HG03521 (cell line): ENCODE data around the gene MED12L.

Experiments
- ATAC-seq: cut with Tn5 transposase; IDR thresholded peaks from one replicate; pipeline ENCODE4 v1.9.1; 2021; ENCODE audit warnings: mild to moderate bottlenecking, moderate library complexity; ENCODE audit not compliant: unreplicated experiment

The MED12L gene

DNA sequence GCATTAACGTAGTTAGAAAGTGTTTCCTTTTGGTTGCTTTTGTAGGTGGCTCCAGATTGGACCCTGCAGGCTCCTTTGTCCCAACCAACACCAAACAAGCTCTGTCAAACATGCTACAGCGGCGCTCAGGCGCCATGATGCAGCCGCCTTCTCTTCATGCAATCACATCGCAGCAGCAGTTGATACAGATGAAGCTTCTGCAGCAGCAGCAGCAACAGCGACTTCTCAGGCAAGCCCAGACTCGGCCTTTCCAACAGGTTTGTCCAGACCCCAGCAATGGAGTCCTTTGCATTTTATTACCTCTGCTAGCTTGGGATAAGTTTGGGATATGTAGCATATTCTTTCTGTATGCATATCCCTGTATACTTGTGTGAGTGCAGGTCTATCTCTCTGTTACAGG is 309.1 kb downstream of the MED12L start:
- no peak for ATAC-seq

DNA sequence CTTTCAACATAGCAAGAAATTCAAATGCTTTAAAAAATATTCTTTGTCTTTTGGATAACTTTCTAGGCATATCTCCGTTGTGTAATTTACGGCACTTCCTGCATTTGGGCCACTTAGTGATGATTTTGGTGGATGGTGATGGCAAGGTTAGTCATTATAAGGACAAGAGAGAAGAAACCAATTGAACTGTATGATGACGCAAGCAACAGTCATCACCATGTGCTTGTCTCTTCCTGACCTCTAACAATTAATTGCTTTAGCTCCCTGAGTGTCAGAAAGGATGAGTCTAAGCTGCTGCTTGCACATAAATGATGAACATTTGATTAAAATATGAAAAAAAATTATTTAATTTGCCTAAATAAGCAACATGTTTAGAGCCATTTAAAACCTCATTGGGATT is 310.3 kb downstream of the MED12L start:
- ATAC-seq: no peak

DNA sequence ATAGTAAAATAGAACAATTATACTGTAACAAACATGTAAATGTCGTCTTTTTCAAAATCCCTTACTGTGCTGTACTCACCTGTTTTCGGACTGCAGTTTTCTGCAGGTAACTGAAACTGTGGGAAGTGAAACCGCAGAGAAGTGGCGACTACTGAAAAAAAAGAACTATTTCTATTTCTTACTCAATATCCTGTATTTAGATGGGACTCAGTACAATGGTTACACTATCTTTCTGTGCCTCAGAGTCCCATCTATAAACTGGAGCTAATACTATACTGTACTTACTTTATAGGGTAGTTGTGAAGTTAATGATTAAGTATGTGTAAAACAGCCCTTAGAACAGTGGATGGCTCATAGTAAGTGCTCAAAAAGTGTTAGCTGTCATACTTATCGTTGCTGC is 313.4 kb downstream of the MED12L start:
- no peak for ATAC-seq

DNA sequence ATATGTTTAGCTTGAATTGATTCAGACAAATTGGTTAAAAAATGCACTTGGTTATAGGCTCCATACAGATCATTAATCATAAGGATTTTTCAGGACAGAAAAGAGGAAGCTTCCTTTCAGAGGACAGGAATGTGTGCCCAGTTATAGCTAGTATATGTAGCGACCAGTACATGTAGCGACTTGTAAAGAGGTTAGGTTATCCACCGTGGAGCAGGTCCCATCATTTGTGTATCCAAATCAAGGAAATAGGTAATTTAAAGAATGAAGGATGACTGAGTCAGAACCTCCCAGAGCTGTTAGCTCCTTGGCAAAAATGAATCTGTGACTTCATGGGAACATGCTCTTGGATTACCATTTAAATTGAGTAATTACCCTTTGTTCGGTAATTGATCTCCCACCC is 314.9 kb downstream of the MED12L start:
- ATAC-seq: no peak

DNA sequence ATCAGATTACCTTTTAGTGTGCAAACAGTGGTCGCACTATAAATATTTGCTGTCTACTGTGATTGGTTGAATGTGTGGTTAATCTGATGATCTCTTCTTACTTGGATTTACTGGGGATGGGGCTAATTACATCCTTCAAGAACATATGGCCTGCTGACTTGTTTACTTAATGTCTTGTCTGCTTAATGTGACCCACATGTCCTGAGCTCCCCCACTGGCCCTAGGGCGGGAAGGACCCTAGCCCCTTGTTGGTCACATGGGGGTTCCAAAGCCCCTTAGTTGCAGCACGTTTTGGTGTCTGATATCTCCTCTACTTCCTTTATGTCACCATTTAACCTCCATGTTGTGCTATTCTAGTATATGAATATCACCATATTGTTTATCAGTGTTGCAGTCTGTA is 316.9 kb downstream of the MED12L start:
- ATAC-seq: no peak

DNA sequence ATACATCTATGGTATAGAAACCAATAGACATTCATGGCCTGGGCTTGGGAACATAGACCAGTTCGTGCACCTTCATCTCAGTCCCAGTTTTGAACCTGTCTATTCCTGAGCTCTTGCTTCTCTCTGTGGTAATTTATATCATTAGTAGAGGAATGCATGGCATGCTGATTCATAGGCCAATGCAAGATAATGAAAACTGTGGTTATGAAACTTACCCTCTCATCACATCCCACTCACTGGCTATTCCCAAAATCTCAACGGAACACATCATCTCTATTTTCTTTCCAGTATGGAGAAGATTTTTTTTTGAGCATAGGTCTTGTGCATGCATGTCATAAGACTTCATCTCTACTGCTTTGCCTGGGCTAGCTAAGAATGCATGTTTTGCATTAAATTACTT is 317.8 kb downstream of the MED12L start:
- no peak for ATAC-seq

DNA sequence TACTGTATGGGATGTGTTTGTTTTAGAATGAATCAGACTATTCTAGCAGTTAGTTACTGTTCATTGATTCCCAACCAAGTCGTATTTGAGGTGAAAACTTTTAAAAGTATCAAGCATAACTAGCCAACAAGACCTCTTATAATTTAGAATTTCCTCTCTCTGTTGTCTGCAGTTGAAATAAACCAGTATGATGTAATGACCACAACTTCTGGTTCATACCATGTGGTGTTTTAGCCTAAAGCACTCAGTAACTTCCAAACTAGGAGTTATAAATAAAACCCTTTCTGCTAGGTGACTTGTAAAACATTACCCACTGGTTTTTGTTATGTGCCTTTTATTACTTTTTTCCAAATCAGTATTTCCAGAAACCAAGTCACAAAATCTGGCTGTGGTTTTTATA is 318.9 kb downstream of the MED12L start:
- ATAC-seq: no peak

DNA sequence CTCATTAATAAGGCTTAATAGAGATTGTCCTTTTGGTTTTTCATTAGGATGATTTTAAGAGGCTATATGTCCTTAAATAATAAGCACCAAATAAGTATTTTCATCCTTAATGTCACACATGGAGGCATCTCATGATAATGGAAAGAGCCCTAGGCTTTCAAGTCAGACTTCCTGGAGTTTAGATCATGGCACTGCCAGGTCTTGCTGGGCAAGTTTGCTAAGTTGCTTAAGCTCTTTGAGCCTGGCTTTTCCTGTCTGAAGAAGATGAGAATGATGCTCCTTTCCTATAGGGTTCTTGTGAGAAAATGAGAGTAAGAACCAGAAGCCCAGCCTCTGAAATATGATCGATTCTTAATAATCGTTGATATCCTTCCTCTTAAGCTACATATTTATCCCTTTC is 322.5 kb downstream of the MED12L start:
- no peak for ATAC-seq

DNA sequence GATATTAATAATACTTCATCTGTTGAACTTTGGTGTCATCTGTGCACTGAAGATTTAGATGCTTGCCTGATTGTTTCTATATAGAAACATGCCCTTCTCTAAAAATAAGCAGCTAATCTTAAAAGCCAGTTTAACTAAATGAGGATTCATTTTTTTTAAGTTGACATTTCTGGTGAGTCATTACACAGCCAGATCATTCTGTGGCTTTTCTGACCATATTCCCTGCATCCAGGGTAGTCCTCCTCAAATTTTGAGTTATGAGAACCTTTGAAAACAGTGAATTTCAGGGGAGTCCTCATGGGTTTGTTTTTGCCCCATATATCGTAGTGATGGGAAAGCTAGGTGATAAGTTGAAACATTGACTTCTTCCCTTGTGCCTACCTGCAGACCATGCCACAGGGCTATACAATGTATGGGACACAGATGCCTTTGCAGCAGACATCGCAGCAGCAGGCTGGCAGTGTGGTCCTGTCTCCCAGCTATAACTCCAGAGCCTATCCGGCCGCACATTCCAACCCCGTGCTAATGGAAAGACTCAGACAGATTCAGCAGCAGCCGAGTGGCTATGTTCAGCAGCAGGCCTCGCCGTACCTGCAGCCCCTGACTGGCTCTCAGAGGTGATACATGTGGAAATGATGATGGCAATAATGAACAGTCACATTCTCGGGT is 325.6 kb downstream of the MED12L start:
- ATAC-seq: no peak

DNA sequence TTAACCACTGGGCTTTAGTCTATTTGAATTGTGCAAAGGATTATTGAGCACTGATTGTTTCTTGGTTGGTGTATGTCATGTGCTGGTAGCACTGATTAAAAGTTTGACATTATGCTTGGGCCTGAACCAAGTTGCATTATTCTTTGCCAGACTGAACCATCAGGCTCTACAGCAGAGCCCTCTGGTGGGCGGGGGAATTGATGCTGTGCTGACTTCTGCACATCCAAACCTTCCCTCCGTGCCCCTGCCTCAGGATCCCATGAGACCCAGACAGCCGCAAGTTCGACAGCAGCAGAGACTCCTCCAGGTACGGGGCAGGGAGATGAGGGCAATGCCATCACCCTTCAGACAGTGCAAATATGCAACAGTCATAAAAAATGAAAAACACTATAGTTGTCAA is 327.5 kb downstream of the MED12L start:
- ATAC-seq: no peak

DNA sequence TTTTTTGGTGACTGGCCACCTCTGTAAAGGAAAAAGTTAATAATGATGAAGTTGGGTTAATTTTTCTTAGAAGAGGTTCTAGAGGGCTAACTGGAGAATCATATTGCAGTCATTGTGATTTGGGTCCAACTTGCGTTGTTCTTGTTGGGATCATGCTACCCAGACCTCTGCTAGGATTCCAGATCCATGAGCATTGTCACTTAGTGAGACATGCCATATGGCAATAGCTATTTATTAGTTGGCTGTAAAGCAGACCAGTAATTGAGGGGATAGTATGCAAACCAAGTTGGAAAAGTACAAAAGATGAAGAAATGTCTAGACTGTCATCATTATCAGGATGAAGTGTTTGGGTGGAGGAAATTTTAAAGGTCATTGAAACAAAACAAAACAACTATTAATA is 329.8 kb downstream of the MED12L start:
- no peak for ATAC-seq

DNA sequence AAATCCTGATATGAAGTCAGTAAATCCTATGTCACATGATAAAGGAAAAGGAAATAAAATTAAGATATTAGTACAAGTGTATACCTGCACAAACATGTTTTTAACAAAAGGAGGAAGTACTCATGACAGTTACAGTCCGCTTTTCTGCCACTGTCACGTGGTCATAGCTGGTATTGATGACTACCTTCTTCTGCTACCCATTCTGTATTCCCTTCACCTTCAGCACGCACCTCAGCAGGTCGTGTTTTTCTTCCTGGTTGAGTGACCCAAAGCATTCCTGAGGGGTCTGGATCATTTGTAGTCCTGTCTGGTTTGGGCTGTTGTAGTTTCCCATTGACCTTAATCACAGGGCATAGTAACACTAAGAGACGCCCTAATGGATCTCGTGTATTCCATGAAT is 334.3 kb downstream of the MED12L start:
- no peak for ATAC-seq

DNA sequence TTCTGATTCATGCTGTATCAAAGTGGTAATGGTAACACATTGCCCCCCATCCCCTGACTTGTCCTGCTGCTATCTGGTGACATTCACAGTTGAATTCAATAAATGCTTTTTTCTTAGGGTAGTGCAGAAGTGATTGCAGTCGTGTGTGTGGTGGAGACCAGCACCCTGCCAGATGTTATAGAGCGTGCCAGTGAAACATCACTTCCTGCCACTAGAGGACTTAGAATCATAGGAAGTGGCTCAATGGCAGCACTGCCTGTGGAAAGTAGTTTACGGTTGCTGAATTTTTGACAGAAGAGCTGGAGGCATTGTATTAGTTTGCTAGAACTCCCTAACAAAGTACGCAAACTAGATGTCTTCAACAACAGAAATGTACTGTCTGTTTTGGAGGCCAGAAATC is 336.5 kb downstream of the MED12L start:
- no peak for ATAC-seq

DNA sequence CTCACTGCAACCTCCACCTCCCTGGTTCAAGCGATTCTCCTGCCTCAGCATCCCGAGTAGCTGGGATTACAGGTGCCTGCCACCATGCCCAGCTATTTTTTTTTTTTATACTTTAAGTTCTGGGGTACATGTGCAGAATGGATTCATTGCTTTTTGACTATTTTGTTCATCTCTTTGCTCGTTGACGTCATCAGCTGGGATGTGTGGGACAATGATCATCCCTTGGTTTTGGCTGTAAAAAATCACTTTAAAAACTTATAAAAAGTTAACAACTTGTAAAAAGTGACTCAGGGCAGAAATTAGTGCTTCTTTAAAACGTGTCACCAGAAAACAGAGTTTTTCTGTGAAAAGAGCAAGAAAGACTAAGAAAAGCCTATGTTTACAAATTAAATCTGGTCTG is 337.6 kb downstream of the MED12L start:
- ATAC-seq: no peak

DNA sequence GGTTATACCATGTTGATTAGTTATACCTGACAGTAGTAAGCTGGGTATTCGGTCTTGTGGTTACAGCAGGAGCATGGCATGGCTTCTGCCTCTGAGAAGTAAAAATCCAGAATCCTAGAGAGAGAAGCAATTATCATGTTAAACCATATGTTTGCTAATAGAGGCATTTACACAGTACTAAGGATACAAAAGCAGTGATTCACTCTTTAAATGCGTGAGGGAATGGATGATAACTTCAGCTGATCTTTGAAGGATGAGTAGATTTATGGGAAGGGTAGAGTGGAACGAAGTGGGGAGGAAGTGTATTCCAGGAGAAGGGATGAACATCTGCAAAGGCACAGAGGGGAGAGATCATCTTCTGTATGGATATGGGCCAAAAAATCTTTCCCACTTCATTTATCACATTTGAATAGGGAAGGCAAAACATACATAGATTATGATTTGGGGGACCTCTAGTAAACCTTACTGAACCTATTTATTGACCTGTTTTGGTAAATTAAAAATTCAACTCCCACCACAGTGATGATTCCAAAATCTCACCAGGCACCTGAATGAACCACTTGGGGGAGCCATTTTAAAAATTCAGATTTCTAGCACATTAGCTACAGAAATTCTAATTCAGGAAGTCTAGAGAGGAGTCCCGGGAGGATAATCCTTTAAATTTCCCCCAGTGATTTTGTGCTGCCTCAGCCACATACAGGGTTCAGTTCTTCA is 340.3 kb downstream of the MED12L start:
- ATAC-seq: peak; percentile 13

DNA sequence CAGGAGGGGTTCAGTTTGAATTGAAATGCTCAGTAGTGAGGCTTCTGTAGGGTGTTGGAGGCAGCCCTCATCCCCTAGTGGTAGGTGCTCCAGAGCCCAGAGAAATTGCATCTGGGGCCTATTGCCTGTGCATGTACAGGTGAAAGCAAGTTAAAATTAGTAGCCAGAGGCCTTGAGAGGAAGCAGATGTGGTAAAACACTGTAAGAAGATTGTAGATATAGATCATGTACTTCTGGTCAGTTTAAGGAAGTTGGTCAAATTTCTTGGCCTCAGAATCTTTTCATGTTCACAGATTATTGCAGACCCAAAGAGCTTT is 340.8 kb downstream of the MED12L start:
- peak; percentile 72 for ATAC-seq

DNA sequence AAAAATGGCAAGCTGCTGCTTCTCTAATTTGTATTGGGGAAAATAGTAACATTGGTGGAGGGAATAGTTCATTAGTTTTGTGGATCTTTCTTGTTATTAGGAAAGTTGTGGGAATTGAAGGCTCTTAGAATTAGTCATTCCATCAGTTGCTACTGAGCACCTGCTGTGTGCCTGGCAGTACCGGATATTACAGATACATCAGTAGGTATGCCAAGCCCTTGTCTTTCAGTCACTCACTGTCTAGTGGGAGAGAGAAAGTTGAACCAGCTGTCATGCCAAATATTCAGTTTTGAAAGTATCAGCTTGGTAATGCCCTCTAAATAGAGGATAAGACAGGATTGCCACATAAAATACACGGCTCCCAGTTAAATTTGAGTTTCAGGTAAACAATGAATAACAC is 342.9 kb downstream of the MED12L start:
- no peak for ATAC-seq

DNA sequence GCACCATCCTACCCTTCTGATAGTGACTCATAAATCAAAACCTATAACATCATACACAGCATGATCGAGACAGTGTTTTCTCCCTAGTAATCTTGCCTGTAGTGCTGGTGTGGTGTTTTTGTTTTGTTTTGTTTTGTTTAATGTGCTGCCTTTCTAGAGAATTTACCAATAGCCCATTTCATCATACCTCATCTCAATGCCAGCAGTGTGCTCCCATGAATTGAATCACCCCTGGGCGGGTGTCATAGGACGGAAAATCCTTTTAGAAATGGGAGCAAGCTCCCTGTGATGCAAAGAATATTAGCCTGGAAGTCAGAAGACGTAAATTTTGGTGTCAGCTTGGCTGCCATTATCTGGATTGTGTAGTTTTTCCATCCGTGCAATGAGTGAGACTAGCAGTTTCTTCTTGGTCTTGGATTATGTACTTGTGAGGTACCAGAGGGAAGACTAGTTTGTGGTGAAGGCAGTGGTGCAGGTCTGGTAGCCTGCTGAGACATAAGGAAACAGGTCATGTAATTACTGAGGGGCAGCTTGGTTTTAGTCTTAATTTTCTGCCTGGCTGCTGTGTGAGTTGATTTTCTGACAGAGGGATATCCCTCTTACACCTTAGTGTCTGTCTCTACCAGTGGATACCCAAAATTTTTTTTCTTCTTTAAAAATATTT is 345.5 kb downstream of the MED12L start:
- no peak for ATAC-seq

DNA sequence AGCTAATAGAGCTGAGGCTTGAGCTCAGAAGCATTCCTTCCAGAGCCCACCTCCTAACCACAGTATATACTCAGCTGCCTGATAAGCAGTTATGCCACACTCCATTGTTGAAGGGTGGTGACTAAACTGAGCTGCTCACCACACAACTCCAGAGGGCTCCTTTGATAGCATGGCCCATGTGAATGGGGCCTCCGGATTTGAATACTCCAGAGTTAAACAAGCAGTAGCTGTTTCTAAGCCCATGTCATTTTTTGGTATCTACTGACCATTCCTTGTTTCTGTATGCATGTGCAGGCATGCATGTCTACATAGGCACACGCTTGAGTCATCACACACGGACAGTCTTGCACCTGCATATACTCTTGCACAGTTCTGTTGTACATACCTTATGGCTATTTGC is 346.5 kb downstream of the MED12L start:
- no peak for ATAC-seq

DNA sequence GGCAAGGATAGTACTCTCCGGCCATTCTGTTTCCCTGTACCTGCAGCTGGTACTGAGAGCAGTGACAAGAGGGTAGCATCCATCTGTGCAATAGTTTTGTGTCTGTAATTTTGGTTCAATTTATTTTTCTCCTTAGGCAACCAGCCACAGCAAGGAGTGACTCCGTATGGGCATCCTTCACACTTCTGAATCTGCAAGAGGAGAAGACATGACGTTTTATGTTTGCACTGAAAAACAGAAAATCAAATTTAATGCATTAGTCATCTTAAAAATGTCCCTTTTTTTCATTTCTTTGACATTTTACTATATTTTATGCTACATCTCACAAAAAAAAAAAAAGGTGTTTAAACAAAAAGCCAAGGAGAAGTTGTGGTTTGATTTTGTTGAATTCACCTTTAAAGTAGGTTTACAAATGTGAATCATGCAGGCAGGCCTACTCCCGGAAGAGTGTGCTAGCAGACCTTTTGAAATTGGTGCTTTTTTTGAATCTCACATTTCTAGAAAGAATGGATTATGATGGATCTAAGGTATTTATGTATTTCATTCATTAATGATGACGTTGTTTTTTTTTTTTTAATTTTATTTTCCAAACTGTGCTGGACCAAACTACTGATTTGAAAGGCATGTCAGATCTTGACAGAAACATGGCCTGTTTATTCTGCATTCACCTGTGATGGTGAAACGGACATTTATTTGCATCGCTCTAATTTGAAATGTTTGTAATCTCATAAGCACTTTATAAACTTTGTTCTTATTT is 347.3 kb downstream of the MED12L start:
- no peak for ATAC-seq

DNA sequence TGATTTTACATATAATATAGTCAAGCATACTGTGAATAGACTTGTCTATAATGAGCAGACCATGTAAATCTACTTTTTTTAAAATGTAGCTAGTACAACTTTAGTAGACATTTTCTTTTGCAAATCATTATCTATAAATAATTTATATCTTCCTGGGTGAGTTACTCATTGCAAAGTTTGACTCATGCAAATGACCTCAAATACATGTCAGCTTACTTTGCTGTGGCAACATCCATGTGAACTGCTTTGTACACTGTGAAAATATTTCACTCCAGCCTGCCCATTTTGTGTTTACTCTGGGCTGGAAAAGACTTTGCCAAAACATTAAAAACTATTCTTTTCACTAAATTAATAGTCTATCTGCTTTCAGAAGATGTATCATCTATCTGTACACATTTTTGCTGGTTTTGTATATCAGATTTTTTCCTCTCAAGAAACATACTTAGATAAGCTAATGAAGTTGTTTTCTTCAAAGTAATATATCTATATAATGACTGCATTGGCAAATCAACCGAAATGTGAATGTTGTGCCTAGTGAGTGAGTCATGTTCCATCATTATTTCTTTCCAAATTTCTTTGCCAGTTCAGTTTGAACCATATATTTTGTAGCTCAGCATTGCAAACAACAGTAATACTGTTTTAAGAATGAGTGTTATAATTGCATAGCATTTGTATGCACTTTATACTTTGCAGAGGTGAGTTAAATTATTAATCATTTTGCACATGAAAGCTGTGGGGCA is 348.9 kb downstream of the MED12L start:
- ATAC-seq: no peak
